Hematopoietic multipotent progenitor cell treated with erythropoietin and hydrocortisone succinate and interleukin-3 and kit ligand, for 4 days (in vitro differentiated cells): Measurements from ENCODE around the gene PRR9.
A peak's percentile ranks its signal among the peaks of the same experiment; 100 is the strongest.
"Not testable (repeated sequence)": the region's sequence is repeated elsewhere in the genome, so short reads cannot be mapped to it uniquely, and the experiment has no call there.

Experiments
- DNase-seq: peaks from one replicate; pipeline ENCODE4 v3.0.0-alpha.2; 2015

The PRR9 gene

GRCh38 chr1:153217212-153217611, at the start of gene PRR9:
Gene PRR9, plus strand, starts transcription at chr1:153217584. Its CDS starts 561 bp downstream, at chr1:153218145.
- DNase-seq: peak; percentile 70

GRCh38 chr1:153168686-153169085, 48.7 kb upstream of the PRR9 start:
- no peak for DNase-seq

GRCh38 chr1:153174624-153175023, 42.8 kb upstream of the PRR9 start:
- DNase-seq: no peak

- no peak for DNase-seq
Observed at GRCh38 chr1:153178922-153179321, 38.5 kb upstream of the PRR9 start.

- DNase-seq: no peak
Observed at GRCh38 chr1:153180556-153180955, 36.8 kb upstream of the PRR9 start.

GRCh38 chr1:153188301-153188700, 29.1 kb upstream of the PRR9 start:
- DNase-seq: not testable (repeated sequence)

GRCh38 chr1:153190373-153190772, 27.0 kb upstream of the PRR9 start:
- peak; percentile 7 for DNase-seq

GRCh38 chr1:153192697-153193096, 24.7 kb upstream of the PRR9 start:
- DNase-seq: peak; percentile 37

GRCh38 chr1:153194331-153195050, 22.9 kb upstream of the PRR9 start:
- DNase-seq: no peak

- DNase-seq: no peak
Observed at GRCh38 chr1:153195216-153195615, 22.2 kb upstream of the PRR9 start.

- DNase-seq: no peak
Observed at GRCh38 chr1:153202006-153202405, 15.4 kb upstream of the PRR9 start.

GRCh38 chr1:153203130-153203529, 14.3 kb upstream of the PRR9 start, which contains the start of gene LELP1:
Gene LELP1, plus strand, starts transcription at chr1:153203430. Its CDS starts 1,278 bp downstream, at chr1:153204708.
- DNase-seq: no peak

- DNase-seq: no peak
Observed at GRCh38 chr1:153206631-153207030, 10.8 kb upstream of the PRR9 start.

- DNase-seq: no peak
Observed at GRCh38 chr1:153210206-153210605, 7.2 kb upstream of the PRR9 start.

- DNase-seq: no peak
Observed at GRCh38 chr1:153212201-153212600, 5.2 kb upstream of the PRR9 start.

GRCh38 chr1:153213519-153213918, 3.9 kb upstream of the PRR9 start:
- DNase-seq: no peak

- DNase-seq: no peak
Observed at GRCh38 chr1:153217744-153218416, 496 bp downstream of the PRR9 start.

GRCh38 chr1:153220606-153221303, 3.4 kb downstream of the PRR9 start:
- DNase-seq: peak; percentile 75

- peak; percentile 83 for DNase-seq
Observed at GRCh38 chr1:153223040-153223891, 5.9 kb downstream of the PRR9 start.

- DNase-seq: no peak
Observed at GRCh38 chr1:153227810-153228209, 10.4 kb downstream of the PRR9 start.

GRCh38 chr1:153228491-153228890, 11.1 kb downstream of the PRR9 start:
- DNase-seq: no peak

GRCh38 chr1:153229076-153229829, 11.9 kb downstream of the PRR9 start:
- peak; percentile 57 for DNase-seq
